GM20431 (cell line): ENCODE results near the gene LYSMD4.
"Not testable (repeated sequence)": the region's sequence is repeated elsewhere in the genome, so short reads cannot be mapped to it uniquely, and the experiment has no call there.

Experiments used
- in situ Hi-C: fragments of 300-500 bp; cut with MseI, MboI; formaldehyde crosslinking; loops from one replicate; pipeline ENCODE4 v1.15.0; 2020; ENCODE audit warnings: low sequenced_read_pairs; ENCODE audit not compliant: unreplicated experiment

LYSMD4 gene

GRCh38 chr15:99733268-99734039, at the start of gene LYSMD4:
Gene LYSMD4, minus strand, starts transcription at chr15:99733437. Its CDS starts 1,438 bp downstream, at chr15:99731999.
- in situ Hi-C loops = loop anchor here (25.0 kb wide), 1 partner anchor 471 kb away; the partner anchor contains the start of gene LRRC28

DNA sequence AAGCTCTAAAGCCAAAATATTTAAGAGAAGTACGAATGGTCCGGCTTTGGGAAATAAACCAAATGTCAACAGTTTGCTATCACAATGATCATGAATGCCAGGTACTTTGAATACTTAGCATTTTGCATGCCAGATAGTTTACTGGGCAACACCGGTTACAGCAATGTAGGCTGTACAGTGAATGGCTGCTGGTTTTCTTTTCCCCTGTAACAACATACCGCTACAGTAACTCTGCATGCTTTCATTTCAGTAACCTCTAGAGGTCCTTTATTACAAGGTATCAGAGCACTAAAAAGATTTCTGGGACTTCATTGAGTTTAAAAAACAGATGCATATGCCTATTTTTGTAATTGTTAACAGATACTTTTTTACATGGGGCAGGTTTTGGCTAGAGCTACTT, 48.8 kb upstream of the LYSMD4 start:
- in situ Hi-C loops = not testable (repeated sequence)

DNA sequence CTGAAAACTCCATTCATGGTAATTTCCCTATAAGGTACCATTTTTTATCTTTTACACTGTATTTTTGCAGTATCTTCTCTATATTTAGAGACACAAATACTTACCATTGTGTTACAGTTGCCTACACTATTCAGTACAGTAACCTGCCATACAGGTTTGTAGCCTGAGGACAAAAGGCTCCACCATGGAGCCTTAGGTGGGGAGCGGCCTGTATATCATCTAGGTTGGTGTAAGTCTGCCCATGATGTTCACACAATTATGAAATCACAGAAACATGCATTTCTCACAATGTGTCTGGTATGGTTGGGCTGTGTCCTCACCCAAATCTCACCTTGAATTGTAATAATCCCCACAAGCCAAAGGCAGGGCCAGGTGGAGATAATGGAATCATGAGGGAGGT, 43.9 kb upstream of the LYSMD4 start:
- in situ Hi-C loops = no loop called here

DNA sequence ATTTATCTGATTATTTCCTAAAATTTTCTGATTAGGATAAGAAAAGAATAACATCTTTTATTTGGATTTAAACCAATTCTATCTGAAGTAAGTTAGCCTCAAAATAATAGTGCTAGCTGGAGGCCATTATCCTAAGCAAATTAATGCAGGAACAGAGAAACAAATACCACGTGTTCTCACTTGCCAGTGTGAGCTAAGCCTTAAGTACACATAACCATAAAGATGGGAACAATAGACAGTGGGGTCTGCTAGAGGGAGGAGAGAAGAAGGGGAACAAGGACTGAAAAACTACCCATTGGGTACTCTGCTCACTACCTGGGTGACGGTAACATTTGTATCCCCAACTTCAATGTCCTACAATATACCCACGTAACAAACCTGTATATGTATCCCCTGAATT, 31.3 kb upstream of the LYSMD4 start:
- in situ Hi-C loops = no loop called here

- in situ Hi-C loops = no loop called here
These were observed 30.6 kb upstream of the LYSMD4 start for GRCh38 chr15:99763827-99764226.

DNA sequence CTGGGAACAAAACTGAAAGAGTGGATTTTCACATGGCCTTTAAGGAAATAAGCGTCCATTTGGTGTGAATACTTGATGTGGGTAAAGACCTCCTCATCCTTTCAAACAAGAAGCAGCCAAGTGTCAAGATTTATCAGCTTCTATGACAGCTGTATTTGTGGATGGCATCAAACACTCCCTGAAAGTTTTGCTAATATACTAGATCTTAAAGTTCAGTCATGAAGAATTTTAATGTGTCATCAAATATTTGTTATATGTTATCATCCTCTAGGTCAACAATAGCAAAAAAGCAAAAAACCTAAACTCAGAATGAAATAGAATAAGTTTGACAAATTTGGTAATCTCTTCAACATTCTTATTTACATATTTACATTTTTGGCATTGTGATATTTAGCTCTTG, 29.1 kb upstream of the LYSMD4 start:
- in situ Hi-C loops = no loop called here

DNA sequence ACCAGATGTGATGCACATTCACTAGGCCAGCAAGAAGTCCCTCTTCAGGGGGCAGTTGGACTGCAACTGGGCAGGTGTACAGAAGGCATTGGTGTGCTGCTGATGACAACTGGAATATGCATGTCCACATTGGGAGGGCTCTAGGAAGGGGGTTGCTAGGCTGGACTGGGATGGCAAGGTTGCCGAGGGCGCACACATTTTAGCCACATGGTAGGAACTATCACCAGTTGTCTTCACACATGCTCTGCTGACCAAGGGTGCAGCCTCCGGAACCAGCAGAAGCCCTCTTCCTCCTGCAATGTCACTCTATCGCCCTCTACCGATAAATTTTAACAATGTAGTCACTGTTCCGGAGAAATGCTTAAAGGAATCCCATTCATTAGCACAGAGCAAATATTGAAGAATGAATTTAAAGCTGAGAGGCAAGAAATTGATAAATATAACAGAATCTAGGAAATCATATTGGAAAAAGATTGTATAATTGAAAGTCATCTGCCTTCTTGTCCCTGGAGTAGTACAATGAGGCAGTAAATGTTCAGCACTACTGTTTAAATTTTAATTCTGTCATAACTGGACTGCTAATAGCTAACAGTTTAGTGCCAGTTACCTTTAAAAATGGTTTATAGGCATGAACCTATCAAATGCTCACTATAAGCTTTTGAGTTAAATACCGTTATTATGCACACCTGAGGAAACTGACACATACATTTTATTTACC, 22.6 kb upstream of the LYSMD4 start:
- in situ Hi-C loops = no loop called here

DNA sequence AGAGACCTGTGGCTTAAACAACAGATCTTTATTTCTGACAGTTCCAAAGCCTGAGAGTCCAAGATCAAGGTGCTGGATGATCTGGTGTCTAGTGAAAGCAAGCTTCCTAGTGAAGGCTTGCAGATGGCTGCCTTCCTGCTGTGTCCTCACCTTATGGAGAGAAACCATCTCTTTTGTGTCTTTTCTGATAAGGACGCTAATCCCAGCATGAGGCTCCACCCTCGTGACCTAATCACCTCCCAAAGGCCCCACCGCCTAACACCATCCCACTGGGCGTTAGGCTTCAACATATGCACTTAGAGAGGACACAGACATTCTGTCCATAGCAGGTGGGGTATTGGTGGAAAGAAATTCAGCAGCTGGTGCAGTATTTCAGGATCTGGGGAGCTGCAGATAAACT, 19.8 kb upstream of the LYSMD4 start:
- in situ Hi-C loops = no loop called here

DNA sequence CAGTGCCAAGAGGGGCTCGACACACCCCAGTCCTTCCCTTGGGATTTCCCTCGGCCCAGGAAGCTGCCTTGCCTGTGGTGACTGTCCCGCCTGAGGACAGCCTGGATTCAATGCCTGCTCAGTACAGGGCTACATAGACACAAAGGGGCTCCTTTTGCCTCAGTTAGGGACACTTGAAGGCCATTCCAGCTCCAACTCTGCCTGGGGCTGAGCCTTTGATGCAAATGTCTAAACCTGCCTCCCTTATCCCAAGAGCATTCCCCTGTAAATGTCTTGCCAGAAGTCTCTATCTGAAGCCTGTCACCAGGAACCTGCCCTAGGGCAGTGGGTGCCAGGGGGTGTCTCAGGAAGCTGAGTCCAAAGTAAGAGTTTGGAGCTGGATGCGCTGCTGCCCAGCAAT, 19.3 kb upstream of the LYSMD4 start:
- in situ Hi-C loops = no loop called here

GRCh38 chr15:99750326-99750725, 17.1 kb upstream of the LYSMD4 start:
- in situ Hi-C loops = not testable (repeated sequence)

DNA sequence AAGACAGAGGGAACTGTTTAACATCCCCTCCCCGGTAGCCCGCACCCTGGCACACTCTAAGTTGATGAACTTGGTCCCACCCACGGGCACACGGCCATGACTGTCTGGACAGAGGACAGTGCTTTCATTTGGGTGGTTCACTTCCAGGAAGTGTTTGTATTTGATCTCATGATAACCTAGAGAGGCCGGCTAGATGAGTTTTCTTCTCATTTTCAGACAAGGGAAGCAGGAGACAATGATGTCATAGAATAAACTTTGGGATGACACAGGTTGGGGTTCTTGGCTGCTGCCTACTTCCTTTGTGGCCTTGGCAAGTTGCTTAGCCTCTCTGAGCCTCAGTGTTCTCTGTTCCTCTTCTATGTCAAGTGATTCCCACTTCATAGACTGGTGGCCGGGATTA, 16.1 kb upstream of the LYSMD4 start:
- in situ Hi-C loops = loop anchor here (25.0 kb wide), 1 partner anchor 487 kb away; the partner anchor contains the start of gene LRRC28

DNA sequence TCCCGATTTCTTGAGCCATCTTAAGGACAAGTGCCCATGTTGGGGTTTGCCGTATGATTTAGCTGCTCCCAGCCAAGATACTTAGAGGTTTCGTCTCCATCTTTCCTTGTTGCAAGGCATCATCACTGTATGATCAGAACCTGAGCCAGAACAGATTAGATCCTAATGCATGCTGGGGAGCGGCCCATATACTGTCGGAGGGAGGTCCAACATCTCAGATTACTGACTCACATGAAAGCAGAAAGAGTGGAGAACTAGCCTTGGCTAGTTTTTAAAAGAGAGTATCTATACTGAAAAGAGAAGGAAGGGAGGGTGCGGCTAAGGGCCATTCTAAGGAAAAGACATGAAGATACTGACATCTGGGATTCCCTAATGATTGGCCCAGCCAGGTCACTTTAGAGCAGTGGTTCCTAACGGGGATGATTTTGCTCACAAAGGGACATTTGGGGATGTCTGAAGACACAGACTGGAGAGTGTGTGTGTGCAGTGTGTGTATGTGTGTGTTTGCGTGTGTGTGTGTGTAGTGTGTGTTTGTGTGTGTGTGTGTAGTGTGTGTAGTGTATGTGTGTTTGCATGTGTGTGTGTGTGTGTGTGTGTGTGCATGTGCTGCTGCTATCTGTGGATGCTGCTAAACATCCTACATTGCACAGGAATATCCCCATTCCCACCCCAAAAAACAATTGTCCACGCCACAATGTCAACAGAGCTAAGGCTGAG, 12.3 kb upstream of the LYSMD4 start:
- in situ Hi-C loops = loop anchor here (25.0 kb wide), 1 partner anchor 483 kb away; the partner anchor contains the start of gene LRRC28

DNA sequence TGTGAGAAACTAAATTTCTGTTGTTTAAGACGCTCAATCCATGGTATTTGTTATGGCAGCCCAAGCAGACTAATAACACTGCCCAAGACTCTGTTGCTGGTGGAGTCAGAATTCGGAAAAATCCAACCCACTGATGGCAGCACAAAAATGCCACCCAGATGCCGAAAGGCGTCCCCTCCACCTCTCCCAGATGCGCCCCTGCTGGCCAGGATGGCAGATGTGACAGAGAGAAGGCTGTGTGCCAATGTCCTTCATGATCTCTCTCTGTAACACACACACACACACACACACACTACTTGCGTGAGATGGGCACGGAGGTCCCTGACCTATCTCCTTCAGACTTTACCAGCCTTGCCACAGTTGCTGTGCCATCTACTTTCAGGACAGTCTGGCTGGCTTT, 10.9 kb upstream of the LYSMD4 start:
- in situ Hi-C loops = loop anchor here (25.0 kb wide), 1 partner anchor 482 kb away; the partner anchor contains the start of gene LRRC28

- in situ Hi-C loops = loop anchor here (25.0 kb wide), 1 partner anchor 480 kb away; the partner anchor contains the start of gene LRRC28
These were observed 8.6 kb upstream of the LYSMD4 start for GRCh38 chr15:99741835-99742234.

- in situ Hi-C loops = loop anchor here (25.0 kb wide), 1 partner anchor 476 kb away; the partner anchor contains the start of gene LRRC28
These were observed 5.0 kb upstream of the LYSMD4 start for GRCh38 chr15:99738021-99738847.

GRCh38 chr15:99736702-99737101, 3.5 kb upstream of the LYSMD4 start:
- in situ Hi-C loops = loop anchor here (25.0 kb wide), 1 partner anchor 474 kb away; the partner anchor contains the start of gene LRRC28

DNA sequence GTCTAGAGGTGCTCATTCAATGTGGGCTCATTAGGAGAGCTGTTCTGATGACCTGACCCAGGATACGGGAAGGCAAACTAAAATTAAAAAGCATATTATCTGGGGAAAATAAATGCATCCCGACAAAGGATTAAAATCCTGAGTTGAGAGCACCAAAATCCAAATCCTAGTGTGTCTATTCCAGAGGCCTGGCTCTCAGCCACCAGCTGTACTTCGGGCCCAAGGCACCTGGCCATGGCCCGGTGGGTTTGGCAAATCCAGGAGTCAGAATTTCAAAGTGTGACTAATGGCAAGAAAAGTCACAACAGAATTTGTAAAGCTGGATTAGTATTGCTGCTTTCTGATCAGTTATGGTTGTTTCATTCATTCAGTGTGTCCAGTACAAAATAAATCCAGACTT, 2.6 kb upstream of the LYSMD4 start:
- in situ Hi-C loops = loop anchor here (25.0 kb wide), 1 partner anchor 474 kb away; the partner anchor contains the start of gene LRRC28

GRCh38 chr15:99734575-99734974, 1.3 kb upstream of the LYSMD4 start:
- in situ Hi-C loops = loop anchor here (25.0 kb wide), 1 partner anchor 472 kb away; the partner anchor contains the start of gene LRRC28

DNA sequence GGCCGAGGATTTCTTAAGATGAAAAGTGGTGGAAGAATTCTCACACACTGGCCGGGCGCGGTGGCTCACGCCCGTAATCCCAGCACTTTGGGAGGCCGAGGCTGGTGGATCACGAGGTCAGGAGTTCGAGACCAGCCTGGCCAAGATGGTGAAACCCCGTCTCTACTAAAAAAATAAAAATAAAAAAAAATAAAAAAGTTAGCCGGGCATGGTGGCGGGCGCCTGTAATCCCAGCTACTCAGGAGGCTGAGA, 729 bp upstream of the LYSMD4 start:
- in situ Hi-C loops = loop anchor here (25.0 kb wide), 1 partner anchor 472 kb away; the partner anchor contains the start of gene LRRC28
